WTC11 (cell line): ENCODE data around the gene NEK6.

Source experiments
- CTCF ChIP-seq: fragments of 200-600 bp; IDR thresholded peaks from 2 replicates; pipeline ENCODE4 v1.8.0; 2022; ENCODE audit warnings: antibody characterized with exemption
- ESRRA ChIP-seq: sonication (generic); formaldehyde crosslinking; IDR thresholded peaks from 2 replicates; pipeline ENCODE4 v1.8.1; 2022; ENCODE audit warnings: mild to moderate bottlenecking, missing genetic modification reagents, borderline replicate concordance
- HMGXB4 ChIP-seq: sonication (generic); formaldehyde crosslinking; IDR thresholded peaks from 2 replicates; pipeline ENCODE4 v1.8.1; 2023; ENCODE audit warnings: mild to moderate bottlenecking, moderate library complexity, missing genetic modification reagents
- MAX ChIP-seq: sonication (generic); formaldehyde crosslinking; IDR thresholded peaks from 2 replicates; pipeline ENCODE4 v1.8.0; 2022; ENCODE audit warnings: mild to moderate bottlenecking, missing genetic modification reagents
- NR3C1 ChIP-seq: sonication (generic); formaldehyde crosslinking; conservative IDR thresholded peaks from 2 replicates; pipeline ENCODE4 v1.8.1; 2023; ENCODE audit warnings: low read depth, mild to moderate bottlenecking, missing genetic modification reagents
- OVOL2 ChIP-seq: fragments of 250-450 bp; sonication (Bioruptor Pico); IDR thresholded peaks from 2 replicates; pipeline ENCODE4 v1.9.0; 2021; ENCODE audit warnings: mild to moderate bottlenecking, borderline replicate concordance
- SP1 ChIP-seq: sonication (generic); formaldehyde crosslinking; conservative IDR thresholded peaks from 2 replicates; pipeline ENCODE4 v1.8.1; 2022; ENCODE audit warnings: missing genetic modification reagents
- ZNF121 ChIP-seq: sonication (generic); formaldehyde crosslinking; IDR thresholded peaks from 2 replicates; pipeline ENCODE4 v1.8.0; 2023; ENCODE audit warnings: missing genetic modification reagents
- ZNF317 ChIP-seq: sonication (generic); formaldehyde crosslinking; IDR thresholded peaks from 2 replicates; pipeline ENCODE4 v1.8.1; 2023; ENCODE audit warnings: low read depth, mild to moderate bottlenecking, moderate library complexity, missing genetic modification reagents, borderline replicate concordance

- TF ChIP-seq OVOL2 (CRISPR knock-in tag) (no peak), ZNF317 (CRISPR knock-in tag) (no peak), CTCF (no peak), HMGXB4 (CRISPR knock-in tag) (no peak), MAX (no peak), SP1 (no peak), NR3C1 (CRISPR knock-in tag) (no peak), ZNF121 (CRISPR knock-in tag) (no peak), ESRRA (CRISPR knock-in tag) (no peak)
Observed at GRCh38 chr9:124337562-124337961, 79.8 kb downstream of the NEK6 start.
